ENCODE results near the gene RBAK. TPM values are rescaled to one million over a fixed set of nuclear protein-coding genes. Genes with fewer than 3 reads are reported as not detected.
"Not testable (repeated sequence)": the region's sequence is repeated elsewhere in the genome, so short reads cannot be mapped to it uniquely, and the experiment has no call there.

RBAK gene
- total RNA-seq, 2 donors from 2014 or later: 7.6 to 7.8 TPM

- Histone ChIP-seq H3K9me3 (no peaks in the 10 kb centered on the region), H3K36me3 (replicated peaks in 1 of 2; ENCODE audit: insufficient read depth in 1 of 2, low read depth in 2 of 2) (no peaks in the 10 kb centered on the region), H3K4me1 (no peaks in the 10 kb centered on the region), H3K4me3 (no peak overlapping the region), H3K27me3 (no peaks in the 10 kb centered on the region), H3K27ac (no peak overlapping the region)
- TF ChIP-seq CTCF (IDR thresholded peaks at IDR 0.05) (no peak), POLR2A (IDR thresholded peaks at IDR 0.05) (no peak)
- 83 to 100% methylated on average over 5 to 7 of the region's 7 CpGs for WGBS, 2 donors
- no peak for ATAC-seq
- intact Hi-C loops (cut with DNase I): no loop called here
- no peak for DNase-seq
These were observed 32.7 kb upstream of the RBAK start for GRCh38 chr7:5012985-5013384.

- H3K4me1 ChIP-seq; H3K36me3 ChIP-seq (replicated peaks in 1 of 2; ENCODE audit: insufficient read depth in 1 of 2, low read depth in 2 of 2); H3K4me3 ChIP-seq; H3K27ac ChIP-seq; H3K27me3 ChIP-seq; intact Hi-C loops (cut with DNase I); DNase-seq; ATAC-seq; H3K9me3 ChIP-seq: not testable (repeated sequence)
- WGBS, 2 donors: 85 to 87% methylated on average over 6 of the region's 6 CpGs
These were observed 29.7 kb upstream of the RBAK start for GRCh38 chr7:5015936-5016335.

- H3K4me3 ChIP-seq; H3K36me3 ChIP-seq (replicated peaks in 1 of 2; ENCODE audit: insufficient read depth in 1 of 2, low read depth in 2 of 2); intact Hi-C loops (cut with DNase I); H3K27me3 ChIP-seq; H3K9me3 ChIP-seq; DNase-seq; ATAC-seq; H3K27ac ChIP-seq; H3K4me1 ChIP-seq: not testable (repeated sequence)
- WGBS, 2 donors: 90% methylated on average over 11 to 12 of the region's 12 CpGs
These were observed 28.0 kb upstream of the RBAK start for GRCh38 chr7:5017626-5018025.

- Histone ChIP-seq H3K27me3 (no peaks in the 10 kb centered on the region), H3K36me3 (replicated peaks in 1 of 2; ENCODE audit: insufficient read depth in 1 of 2, low read depth in 2 of 2) (no peaks in the 10 kb centered on the region), H3K9me3 (no peaks in the 10 kb centered on the region), H3K4me3 (no peak overlapping the region), H3K4me1 (no peaks in the 10 kb centered on the region), H3K27ac (no peak overlapping the region)
- ATAC-seq (no peak), DNase-seq (no peak)
- intact Hi-C loops (cut with DNase I): no loop called here
- 97% methylated on average over 9 of the region's 9 CpGs for whole genome bisulfite sequencing, 2 donors
- TF ChIP-seq POLR2A (IDR thresholded peaks at IDR 0.05): no peak
- TF ChIP-seq CTCF (IDR thresholded peaks at IDR 0.05): no peak
These were observed 25.6 kb upstream of the RBAK start for GRCh38 chr7:5020098-5020497.

- H3K4me3 ChIP-seq; H3K4me1 ChIP-seq; intact Hi-C loops (cut with DNase I); H3K9me3 ChIP-seq; H3K27ac ChIP-seq; H3K27me3 ChIP-seq; ATAC-seq; H3K36me3 ChIP-seq (replicated peaks in 1 of 2; ENCODE audit: insufficient read depth in 1 of 2, low read depth in 2 of 2); DNase-seq: not testable (repeated sequence)
- 92 to 93% methylated on average over 14 of the region's 14 CpGs for WGBS, 2 donors
These were observed 24.6 kb upstream of the RBAK start for GRCh38 chr7:5020976-5021550.

- H3K27ac ChIP-seq; H3K4me1 ChIP-seq; H3K27me3 ChIP-seq; intact Hi-C loops (cut with DNase I); H3K9me3 ChIP-seq; H3K4me3 ChIP-seq; DNase-seq; ATAC-seq; H3K36me3 ChIP-seq (replicated peaks in 1 of 2; ENCODE audit: insufficient read depth in 1 of 2, low read depth in 2 of 2): not testable (repeated sequence)
- 95 to 98% methylated on average over 8 to 12 of the region's 12 CpGs for WGBS, 2 donors
These were observed 22.0 kb upstream of the RBAK start for GRCh38 chr7:5023626-5024025.

GRCh38 chr7:5027796-5028410 lies 17.8 kb upstream of the RBAK start:
- H3K4me3 ChIP-seq; H3K27ac ChIP-seq; DNase-seq; H3K27me3 ChIP-seq; H3K36me3 ChIP-seq (replicated peaks in 1 of 2; ENCODE audit: insufficient read depth in 1 of 2, low read depth in 2 of 2); H3K9me3 ChIP-seq; H3K4me1 ChIP-seq; intact Hi-C loops (cut with DNase I); ATAC-seq: not testable (repeated sequence)
- 95 to 96% methylated on average over 14 of the region's 14 CpGs for WGBS, 2 donors

- H3K27ac ChIP-seq; H3K36me3 ChIP-seq (replicated peaks in 1 of 2; ENCODE audit: insufficient read depth in 1 of 2, low read depth in 2 of 2); DNase-seq; ATAC-seq; H3K4me3 ChIP-seq; intact Hi-C loops (cut with DNase I); H3K9me3 ChIP-seq; H3K4me1 ChIP-seq; H3K27me3 ChIP-seq: not testable (repeated sequence)
- 88 to 92% methylated on average over 10 of the region's 10 CpGs for WGBS, 2 donors
These were observed 12.5 kb upstream of the RBAK start for GRCh38 chr7:5033186-5033585.
